Kidney epithelial cell (primary cell): ENCODE measurements around the gene SVEP1. TPM values are rescaled to one million over a fixed set of nuclear protein-coding genes. Genes with fewer than 3 reads are reported as not detected.

Experiments used
- DNase-seq: peaks from one replicate; pipeline ENCODE4 v3.0.0-alpha.2; 2010; ENCODE audit warnings: low read depth
- H3K27me3 ChIP-seq: 2 replicates; pipeline ENCODE4 v1.6.0; 2011; ENCODE audit warnings: low read length; ENCODE audit not compliant: control insufficient read depth, insufficient read depth
- H3K36me3 ChIP-seq: 2 replicates; pipeline ENCODE4 v1.5.1; 2011; ENCODE audit warnings: low read length; ENCODE audit not compliant: control insufficient read depth, insufficient read depth
- H3K4me3 ChIP-seq: 2 replicates; pipeline ENCODE4 v1.5.1; 2011; ENCODE audit warnings: low read depth, mild to moderate bottlenecking, control low read depth, low read length
- total RNA-seq: library from RNA; depleted of rRNA; stranded (reverse); fragments of >200 nt; gene quantifications from 2 replicates; pipeline ENCODE4 v1.2.3, GENCODE V29; 2015
- TF ChIP-seq, protein P1 (sequence below): IDR thresholded peaks from 2 replicates; pipeline ENCODE4 v1.5.1; 2011; ENCODE audit warnings: mild to moderate bottlenecking, moderate library complexity, low read length, control low read depth, inconsistent platforms; ENCODE audit not compliant: insufficient read depth, poor library complexity, severe bottlenecking

The SVEP1 gene
- total RNA-seq, 1 donor from 2014 or later, result 1.6 TPM

DNA sequence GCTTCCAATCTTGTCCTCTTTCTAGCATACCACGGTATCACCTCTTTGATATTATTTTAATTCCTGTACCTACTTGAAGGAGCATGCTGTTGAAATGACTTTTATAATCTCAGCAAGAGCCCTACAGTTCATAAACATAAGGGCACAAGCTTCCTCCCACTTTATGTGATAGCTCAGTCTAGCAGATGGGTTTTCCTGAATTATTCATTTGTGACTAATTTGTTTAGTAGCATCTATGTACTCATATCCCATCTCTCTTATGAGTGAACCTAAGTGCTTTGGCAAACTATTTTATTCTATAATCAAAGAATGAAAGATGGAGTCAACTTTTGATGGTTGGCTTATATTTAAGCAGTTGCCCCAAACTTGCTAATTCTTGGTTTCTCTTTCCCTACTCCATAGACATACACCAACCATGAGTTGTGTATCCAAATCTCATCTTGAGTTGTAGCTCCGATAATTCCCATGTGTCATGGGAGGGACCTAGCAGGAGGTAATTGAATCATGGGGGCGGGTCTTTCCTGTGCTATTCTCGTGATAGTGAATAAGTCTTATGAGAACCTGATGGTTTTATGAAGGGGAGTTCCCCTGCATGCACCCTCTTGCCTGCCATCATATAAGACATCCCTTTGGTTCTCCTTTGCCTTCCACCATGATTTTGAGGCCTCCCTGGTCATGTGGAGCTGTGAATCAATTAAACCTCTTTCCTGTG, 259.6 kb downstream of the SVEP1 start:
- Histone ChIP-seq H3K27me3 (no peaks in the 10 kb centered on the region), H3K4me3 (no peak overlapping the region), H3K36me3 (no peaks in the 10 kb centered on the region)
- TF ChIP-seq, protein P1, sequence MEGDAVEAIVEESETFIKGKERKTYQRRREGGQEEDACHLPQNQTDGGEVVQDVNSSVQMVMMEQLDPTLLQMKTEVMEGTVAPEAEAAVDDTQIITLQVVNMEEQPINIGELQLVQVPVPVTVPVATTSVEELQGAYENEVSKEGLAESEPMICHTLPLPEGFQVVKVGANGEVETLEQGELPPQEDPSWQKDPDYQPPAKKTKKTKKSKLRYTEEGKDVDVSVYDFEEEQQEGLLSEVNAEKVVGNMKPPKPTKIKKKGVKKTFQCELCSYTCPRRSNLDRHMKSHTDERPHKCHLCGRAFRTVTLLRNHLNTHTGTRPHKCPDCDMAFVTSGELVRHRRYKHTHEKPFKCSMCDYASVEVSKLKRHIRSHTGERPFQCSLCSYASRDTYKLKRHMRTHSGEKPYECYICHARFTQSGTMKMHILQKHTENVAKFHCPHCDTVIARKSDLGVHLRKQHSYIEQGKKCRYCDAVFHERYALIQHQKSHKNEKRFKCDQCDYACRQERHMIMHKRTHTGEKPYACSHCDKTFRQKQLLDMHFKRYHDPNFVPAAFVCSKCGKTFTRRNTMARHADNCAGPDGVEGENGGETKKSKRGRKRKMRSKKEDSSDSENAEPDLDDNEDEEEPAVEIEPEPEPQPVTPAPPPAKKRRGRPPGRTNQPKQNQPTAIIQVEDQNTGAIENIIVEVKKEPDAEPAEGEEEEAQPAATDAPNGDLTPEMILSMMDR, result no peak
- DNase-seq, result no peak

DNA sequence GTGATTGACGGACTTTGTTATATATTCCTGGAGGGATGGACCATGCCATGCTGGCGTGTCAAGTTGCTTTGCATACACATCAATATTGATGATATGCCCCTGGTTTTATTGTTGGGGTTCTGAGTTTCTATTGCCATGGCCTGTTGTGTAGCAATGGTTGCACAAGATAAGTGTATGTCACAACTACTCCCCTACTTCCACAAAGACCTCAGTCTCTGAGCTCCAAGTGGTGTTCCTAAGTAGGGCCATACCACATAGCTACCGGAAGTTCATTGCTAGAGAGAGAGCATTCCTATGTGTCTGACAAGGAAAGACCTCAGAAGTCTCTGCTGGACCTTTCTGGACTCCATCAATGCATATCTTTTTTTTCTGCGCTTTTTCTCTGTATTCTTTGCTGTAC, 261.6 kb downstream of the SVEP1 start:
- no peak for DNase-seq
- Histone ChIP-seq H3K4me3 (no peak overlapping the region), H3K36me3 (no peaks in the 10 kb centered on the region), H3K27me3 (no peaks in the 10 kb centered on the region)
- TF ChIP-seq, protein P1, result no peak

DNA sequence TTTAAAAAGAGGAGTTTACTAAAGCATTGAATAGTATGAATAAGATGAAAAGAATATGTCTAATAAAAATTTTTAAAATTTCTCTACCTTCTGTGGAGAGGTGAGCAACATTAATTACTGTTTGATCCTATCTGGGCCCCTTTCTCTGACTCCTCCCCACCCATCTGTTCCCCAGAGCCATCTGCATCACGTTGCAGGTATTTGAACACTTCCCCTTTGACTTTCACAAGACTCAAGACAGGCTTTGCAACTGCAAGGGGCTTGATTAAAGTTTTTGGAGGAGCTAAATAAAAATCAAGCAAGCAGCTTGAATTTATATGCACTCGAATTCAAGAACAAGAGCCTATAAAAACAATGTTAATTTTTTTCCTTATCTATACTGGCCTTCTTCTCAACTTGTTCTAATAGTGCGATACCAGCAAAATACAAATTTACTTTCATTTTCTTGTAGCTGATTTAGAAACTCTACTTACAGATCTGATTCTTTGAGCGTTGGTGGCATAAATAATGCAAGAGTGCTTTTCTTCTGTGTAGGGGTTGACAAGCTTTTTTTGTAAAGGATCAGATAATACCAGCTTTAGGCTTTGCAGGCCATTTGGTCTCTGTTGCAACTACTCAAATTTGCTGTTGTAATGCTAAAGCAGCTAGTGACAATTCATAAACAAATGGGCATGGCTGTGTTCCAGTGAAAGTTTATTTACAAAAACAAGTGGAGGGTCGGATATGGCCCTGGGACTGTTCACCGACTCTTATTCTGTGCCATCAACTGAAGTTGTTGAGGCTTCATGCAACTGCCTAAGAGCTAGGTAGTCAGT, 263.1 kb downstream of the SVEP1 start:
- Histone ChIP-seq H3K27me3 (no peaks in the 10 kb centered on the region), H3K36me3 (no peaks in the 10 kb centered on the region), H3K4me3 (no peak overlapping the region)
- DNase-seq, result no peak
- TF ChIP-seq, protein P1, result no peak

Other genes with a start within 250 kb of the SVEP1 start
- not detected in 2 replicates for gene TXNDC8, start 241.9 kb downstream of the SVEP1 start, total RNA-seq
- gene MUSK, start 89.0 kb upstream of the SVEP1 start, total RNA-seq, result not detected in 2 replicates